ENCODE measurements around the gene TP53BP2.

The TP53BP2 gene

GRCh38 chr1:223832637-223832943, 13.2 kb downstream of the TP53BP2 start:
- no peak overlapping the region for H3K4me3 ChIP-seq (ENCODE audit: low read depth in 1 of 5, low read length in 5 of 5)
- H3K36me3 ChIP-seq (ENCODE audit: control insufficient read depth in 5 of 5, insufficient read depth in 5 of 5, low read length in 5 of 5) = no peaks in the 10 kb centered on the region
- H3K9ac ChIP-seq (ENCODE audit: low read length in 5 of 5) = peak overlapping the region in 1 of 5 donors; percentile 32
- no peaks in the 10 kb centered on the region for H3K9me3 ChIP-seq (ENCODE audit: control insufficient read depth in 5 of 5, low read length in 5 of 5)
- no peaks in the 10 kb centered on the region for H3K27me3 ChIP-seq (ENCODE audit: control insufficient read depth in 5 of 5, insufficient read depth in 4 of 5, low read length in 5 of 5)
- peaks cover 2 to 26% (median 14%) of the 10 kb centered on the region in 5 donors for H3K4me1 ChIP-seq (ENCODE audit: control insufficient read depth in 5 of 5, insufficient read depth in 5 of 5, low read length in 5 of 5)
- peak overlapping the region; percentile 78 for H3K27ac ChIP-seq (ENCODE audit: low read depth, low read length)

DNA sequence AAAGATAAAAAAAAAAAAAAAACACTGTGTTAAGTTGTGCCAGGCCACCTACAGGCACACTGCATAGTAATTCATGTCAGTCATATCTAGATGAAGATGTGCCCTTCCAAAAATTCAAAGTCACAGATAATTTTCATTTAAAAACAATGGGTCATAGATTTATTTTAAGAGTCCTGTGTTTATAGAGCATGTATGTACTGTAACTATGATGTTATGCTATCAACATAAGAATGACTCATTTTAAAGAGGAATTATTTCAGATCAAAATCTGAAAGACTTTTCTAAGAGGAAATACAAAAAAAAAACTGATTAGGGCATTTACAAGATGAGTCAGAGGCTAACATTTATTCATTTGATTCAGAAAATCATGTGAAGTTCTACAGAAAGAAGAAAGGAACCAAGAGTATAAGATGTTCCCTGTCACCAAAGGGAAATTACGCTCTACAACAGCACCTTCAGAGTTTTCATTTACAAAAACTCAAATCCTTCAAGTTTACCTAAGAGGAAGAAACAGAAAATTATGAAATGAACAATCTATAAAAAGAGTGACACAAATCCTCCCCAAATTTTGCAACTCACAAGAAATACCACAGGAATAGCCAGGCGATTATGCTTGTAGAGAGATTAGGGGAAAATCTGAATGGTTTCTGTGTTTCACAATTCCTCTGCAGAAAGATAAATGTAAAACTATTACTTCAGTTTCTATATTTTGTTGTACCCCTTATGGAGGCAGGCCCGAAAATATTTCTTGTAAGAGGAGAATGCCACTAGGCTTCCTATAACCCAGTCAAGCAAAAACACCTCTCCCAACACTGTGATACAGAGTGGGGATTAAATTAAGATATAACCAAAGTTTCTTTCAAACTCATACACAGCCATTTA, 13.8 kb downstream of the TP53BP2 start:
- no peak overlapping the region for H3K4me3 ChIP-seq (ENCODE audit: low read depth in 1 of 5, low read length in 5 of 5)
- H3K27ac ChIP-seq (ENCODE audit: low read depth, low read length) = peak overlapping the region; percentile 78
- no peaks in the 10 kb centered on the region for H3K27me3 ChIP-seq (ENCODE audit: control insufficient read depth in 5 of 5, insufficient read depth in 4 of 5, low read length in 5 of 5)
- no peaks in the 10 kb centered on the region for H3K36me3 ChIP-seq (ENCODE audit: control insufficient read depth in 5 of 5, insufficient read depth in 5 of 5, low read length in 5 of 5)
- H3K4me1 ChIP-seq (ENCODE audit: control insufficient read depth in 5 of 5, insufficient read depth in 5 of 5, low read length in 5 of 5) = peaks cover 2 to 23% (median 14%) of the 10 kb centered on the region in 5 donors
- no peaks in the 10 kb centered on the region for H3K9me3 ChIP-seq (ENCODE audit: control insufficient read depth in 5 of 5, low read length in 5 of 5)
- peak overlapping the region in 1 of 5 donors; percentile 32 for H3K9ac ChIP-seq (ENCODE audit: low read length in 5 of 5)

- Histone ChIP-seq H3K27ac (ENCODE audit: low read depth, low read length) (no peak overlapping the region), H3K4me3 (ENCODE audit: low read depth in 1 of 5, low read length in 5 of 5) (no peak overlapping the region), H3K27me3 (ENCODE audit: control insufficient read depth in 5 of 5, insufficient read depth in 4 of 5, low read length in 5 of 5) (no peaks in the 10 kb centered on the region), H3K9me3 (ENCODE audit: control insufficient read depth in 5 of 5, low read length in 5 of 5) (no peaks in the 10 kb centered on the region), H3K36me3 (ENCODE audit: control insufficient read depth in 5 of 5, insufficient read depth in 5 of 5, low read length in 5 of 5) (no peaks in the 10 kb centered on the region), H3K4me1 (ENCODE audit: control insufficient read depth in 5 of 5, insufficient read depth in 5 of 5, low read length in 5 of 5) (peaks cover 2 to 21% (median 18%) of the 10 kb centered on the region in 5 donors), H3K9ac (ENCODE audit: low read length in 5 of 5) (no peak overlapping the region)
Measured at GRCh38 chr1:223829678-223830077, 16.1 kb downstream of the TP53BP2 start.

GRCh38 chr1:223828162-223828848, 17.4 kb downstream of the TP53BP2 start:
- H3K27ac ChIP-seq (ENCODE audit: low read depth, low read length) = no peak overlapping the region
- peaks cover 2 to 20% (median 15%) of the 10 kb centered on the region in 5 donors for H3K4me1 ChIP-seq (ENCODE audit: control insufficient read depth in 5 of 5, insufficient read depth in 5 of 5, low read length in 5 of 5)
- no peak overlapping the region for H3K4me3 ChIP-seq (ENCODE audit: low read depth in 1 of 5, low read length in 5 of 5)
- no peaks in the 10 kb centered on the region for H3K27me3 ChIP-seq (ENCODE audit: control insufficient read depth in 5 of 5, insufficient read depth in 4 of 5, low read length in 5 of 5)
- H3K9me3 ChIP-seq (ENCODE audit: control insufficient read depth in 5 of 5, low read length in 5 of 5) = no peaks in the 10 kb centered on the region
- no peak overlapping the region for H3K9ac ChIP-seq (ENCODE audit: low read length in 5 of 5)
- no peaks in the 10 kb centered on the region for H3K36me3 ChIP-seq (ENCODE audit: control insufficient read depth in 5 of 5, insufficient read depth in 5 of 5, low read length in 5 of 5)

GRCh38 chr1:223827193-223827663, 18.5 kb downstream of the TP53BP2 start:
- Histone ChIP-seq H3K27ac (ENCODE audit: low read depth, low read length) (no peak overlapping the region), H3K4me1 (ENCODE audit: control insufficient read depth in 5 of 5, insufficient read depth in 5 of 5, low read length in 5 of 5) (peaks cover 0 to 15% (median 10%) of the 10 kb centered on the region in 5 donors), H3K9me3 (ENCODE audit: control insufficient read depth in 5 of 5, low read length in 5 of 5) (no peaks in the 10 kb centered on the region)

GRCh38 chr1:223825767-223826748, 19.7 kb downstream of the TP53BP2 start:
- H3K9me3 ChIP-seq (ENCODE audit: control insufficient read depth in 5 of 5, low read length in 5 of 5) = no peaks in the 10 kb centered on the region

More at GRCh38 chr1:223827193-223827663, 18.5 kb downstream of the TP53BP2 start:
- Histone ChIP-seq H3K36me3 (ENCODE audit: control insufficient read depth in 5 of 5, insufficient read depth in 5 of 5, low read length in 5 of 5) (no peaks in the 10 kb centered on the region), H3K4me3 (ENCODE audit: low read depth in 1 of 5, low read length in 5 of 5) (no peak overlapping the region), H3K27me3 (ENCODE audit: control insufficient read depth in 5 of 5, insufficient read depth in 4 of 5, low read length in 5 of 5) (no peaks in the 10 kb centered on the region), H3K9ac (ENCODE audit: low read length in 5 of 5) (no peak overlapping the region)

GRCh38 chr1:223824712-223825111, 21.0 kb downstream of the TP53BP2 start:
- H3K27ac ChIP-seq (ENCODE audit: low read depth, low read length) = no peak overlapping the region
- H3K4me1 ChIP-seq (ENCODE audit: control insufficient read depth in 5 of 5, insufficient read depth in 5 of 5, low read length in 5 of 5) = peaks cover 0 to 21% (median 13%) of the 10 kb centered on the region in 5 donors
- H3K36me3 ChIP-seq (ENCODE audit: control insufficient read depth in 5 of 5, insufficient read depth in 5 of 5, low read length in 5 of 5) = peaks cover 0 to 4% (median 0%) of the 10 kb centered on the region in 5 donors
- H3K9me3 ChIP-seq (ENCODE audit: control insufficient read depth in 5 of 5, low read length in 5 of 5) = no peaks in the 10 kb centered on the region
- no peaks in the 10 kb centered on the region for H3K27me3 ChIP-seq (ENCODE audit: control insufficient read depth in 5 of 5, insufficient read depth in 4 of 5, low read length in 5 of 5)
- H3K4me3 ChIP-seq (ENCODE audit: low read depth in 1 of 5, low read length in 5 of 5) = no peak overlapping the region
- no peak overlapping the region for H3K9ac ChIP-seq (ENCODE audit: low read length in 5 of 5)

More at GRCh38 chr1:223825767-223826748, 19.7 kb downstream of the TP53BP2 start:
- no peaks in the 10 kb centered on the region for H3K27me3 ChIP-seq (ENCODE audit: control insufficient read depth in 5 of 5, insufficient read depth in 4 of 5, low read length in 5 of 5)
- H3K4me1 ChIP-seq (ENCODE audit: control insufficient read depth in 5 of 5, insufficient read depth in 5 of 5, low read length in 5 of 5) = peaks cover 0 to 12% (median 7%) of the 10 kb centered on the region in 5 donors
- H3K9ac ChIP-seq (ENCODE audit: low read length in 5 of 5) = no peak overlapping the region
- H3K4me3 ChIP-seq (ENCODE audit: low read depth in 1 of 5, low read length in 5 of 5) = no peak overlapping the region
- H3K27ac ChIP-seq (ENCODE audit: low read depth, low read length) = no peak overlapping the region
- peaks cover 0 to 2% (median 0%) of the 10 kb centered on the region in 5 donors for H3K36me3 ChIP-seq (ENCODE audit: control insufficient read depth in 5 of 5, insufficient read depth in 5 of 5, low read length in 5 of 5)

DNA sequence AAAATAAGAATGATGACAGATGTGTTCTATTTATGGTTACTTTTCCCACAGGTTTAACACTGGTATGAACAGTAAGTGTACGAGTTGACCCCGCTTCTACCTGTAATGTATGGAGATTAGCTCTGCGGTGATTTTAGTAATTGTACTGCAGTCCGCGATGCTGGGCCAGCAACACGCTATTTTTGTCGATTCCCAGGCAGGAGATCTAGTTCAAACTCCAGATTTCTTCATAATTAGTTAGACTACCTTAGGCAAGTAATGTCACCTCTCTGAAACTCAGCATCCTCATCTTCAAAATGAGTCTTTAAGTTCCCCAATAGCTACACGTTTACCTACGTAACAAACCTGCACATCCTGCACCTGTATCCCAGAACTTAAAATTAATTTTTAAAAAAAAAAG, 21.5 kb downstream of the TP53BP2 start:
- H3K9me3 ChIP-seq (ENCODE audit: control insufficient read depth in 5 of 5, low read length in 5 of 5) = no peaks in the 10 kb centered on the region
- H3K27ac ChIP-seq (ENCODE audit: low read depth, low read length) = no peak overlapping the region
- H3K9ac ChIP-seq (ENCODE audit: low read length in 5 of 5) = no peak overlapping the region
- peaks cover 0 to 4% (median 0%) of the 10 kb centered on the region in 5 donors for H3K36me3 ChIP-seq (ENCODE audit: control insufficient read depth in 5 of 5, insufficient read depth in 5 of 5, low read length in 5 of 5)
- H3K4me1 ChIP-seq (ENCODE audit: control insufficient read depth in 5 of 5, insufficient read depth in 5 of 5, low read length in 5 of 5) = peaks cover 0 to 22% (median 13%) of the 10 kb centered on the region in 5 donors
- no peaks in the 10 kb centered on the region for H3K27me3 ChIP-seq (ENCODE audit: control insufficient read depth in 5 of 5, insufficient read depth in 4 of 5, low read length in 5 of 5)
- H3K4me3 ChIP-seq (ENCODE audit: low read depth in 1 of 5, low read length in 5 of 5) = no peak overlapping the region

- Histone ChIP-seq H3K27me3 (ENCODE audit: control insufficient read depth in 5 of 5, insufficient read depth in 4 of 5, low read length in 5 of 5) (no peaks in the 10 kb centered on the region), H3K9me3 (ENCODE audit: control insufficient read depth in 5 of 5, low read length in 5 of 5) (no peaks in the 10 kb centered on the region), H3K36me3 (ENCODE audit: control insufficient read depth in 5 of 5, insufficient read depth in 5 of 5, low read length in 5 of 5) (peaks cover 0 to 6% (median 0%) of the 10 kb centered on the region in 5 donors), H3K4me3 (ENCODE audit: low read depth in 1 of 5, low read length in 5 of 5) (no peak overlapping the region), H3K4me1 (ENCODE audit: control insufficient read depth in 5 of 5, insufficient read depth in 5 of 5, low read length in 5 of 5) (peaks cover 0 to 18% (median 10%) of the 10 kb centered on the region in 5 donors), H3K27ac (ENCODE audit: low read depth, low read length) (no peak overlapping the region), H3K9ac (ENCODE audit: low read length in 5 of 5) (no peak overlapping the region)
Measured at GRCh38 chr1:223820971-223821370, 24.8 kb downstream of the TP53BP2 start.

Data from subcutaneous abdominal adipose tissue (tissue), 5 donors.